GM12873 (cell line): Measurements from ENCODE around the gene CHRM1.

Source experiments
- TF ChIP-seq, protein P1 (sequence below): IDR thresholded peaks from 2 replicates; pipeline ENCODE4 v1.5.1; 2012; ENCODE audit warnings: low read depth, mild to moderate bottlenecking, moderate library complexity, low read length, control low read depth; ENCODE audit not compliant: insufficient read depth; ENCODE audit errors: missing control alignments

CHRM1 gene

GRCh38 chr11:62883673-62884072 is 37.5 kb downstream of the CHRM1 start:
- TF ChIP-seq, protein P1, sequence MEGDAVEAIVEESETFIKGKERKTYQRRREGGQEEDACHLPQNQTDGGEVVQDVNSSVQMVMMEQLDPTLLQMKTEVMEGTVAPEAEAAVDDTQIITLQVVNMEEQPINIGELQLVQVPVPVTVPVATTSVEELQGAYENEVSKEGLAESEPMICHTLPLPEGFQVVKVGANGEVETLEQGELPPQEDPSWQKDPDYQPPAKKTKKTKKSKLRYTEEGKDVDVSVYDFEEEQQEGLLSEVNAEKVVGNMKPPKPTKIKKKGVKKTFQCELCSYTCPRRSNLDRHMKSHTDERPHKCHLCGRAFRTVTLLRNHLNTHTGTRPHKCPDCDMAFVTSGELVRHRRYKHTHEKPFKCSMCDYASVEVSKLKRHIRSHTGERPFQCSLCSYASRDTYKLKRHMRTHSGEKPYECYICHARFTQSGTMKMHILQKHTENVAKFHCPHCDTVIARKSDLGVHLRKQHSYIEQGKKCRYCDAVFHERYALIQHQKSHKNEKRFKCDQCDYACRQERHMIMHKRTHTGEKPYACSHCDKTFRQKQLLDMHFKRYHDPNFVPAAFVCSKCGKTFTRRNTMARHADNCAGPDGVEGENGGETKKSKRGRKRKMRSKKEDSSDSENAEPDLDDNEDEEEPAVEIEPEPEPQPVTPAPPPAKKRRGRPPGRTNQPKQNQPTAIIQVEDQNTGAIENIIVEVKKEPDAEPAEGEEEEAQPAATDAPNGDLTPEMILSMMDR = no peak

DNA sequence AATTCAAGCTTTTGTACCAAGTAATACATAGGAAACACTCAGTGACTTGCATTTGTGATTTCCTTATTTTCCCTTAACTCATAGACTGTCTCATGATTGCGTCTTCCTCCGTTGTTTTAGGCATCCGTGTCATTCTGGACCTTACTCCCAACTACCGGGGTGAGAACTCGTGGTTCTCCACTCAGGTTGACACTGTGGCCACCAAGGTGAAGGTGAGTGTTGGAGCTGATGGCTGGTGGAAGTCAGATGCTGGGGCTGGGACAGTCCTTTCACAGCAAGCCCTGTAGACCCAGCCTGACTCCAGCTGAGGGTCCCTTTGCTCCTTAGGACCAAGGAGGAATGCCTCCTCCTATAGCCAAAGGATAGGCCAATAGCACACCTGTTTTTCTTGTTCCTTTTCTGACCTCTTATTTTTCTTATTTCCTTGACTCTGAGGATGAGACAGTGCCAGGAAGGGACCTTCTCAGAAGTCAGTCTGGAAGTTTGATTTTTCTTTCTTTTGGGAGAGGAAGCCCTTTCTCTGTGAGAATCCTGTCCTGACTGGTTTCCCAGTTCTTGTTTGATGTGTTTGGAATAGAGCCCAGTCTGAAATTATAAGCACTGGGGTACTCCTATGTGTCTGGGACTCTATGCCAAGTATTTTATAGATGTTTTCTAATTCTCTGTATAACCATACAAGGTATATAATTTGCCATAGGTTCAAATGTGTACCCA is 38.2 kb downstream of the CHRM1 start:
- TF ChIP-seq, protein P1 = no peak

GRCh38 chr11:62882431-62882749 is 38.8 kb downstream of the CHRM1 start:
- TF ChIP-seq, protein P1 = no peak

- TF ChIP-seq, protein P1 = no peak
Observed at GRCh38 chr11:62881579-62882430, 39.4 kb downstream of the CHRM1 start.

GRCh38 chr11:62880803-62881578 is 40.2 kb downstream of the CHRM1 start, which contains the start of gene SLC3A2:
Gene SLC3A2 (plus strand): TSS chr11:62880896. CDS start chr11:62881024, 128 bp downstream.
- TF ChIP-seq, protein P1 = peak; percentile 81

DNA sequence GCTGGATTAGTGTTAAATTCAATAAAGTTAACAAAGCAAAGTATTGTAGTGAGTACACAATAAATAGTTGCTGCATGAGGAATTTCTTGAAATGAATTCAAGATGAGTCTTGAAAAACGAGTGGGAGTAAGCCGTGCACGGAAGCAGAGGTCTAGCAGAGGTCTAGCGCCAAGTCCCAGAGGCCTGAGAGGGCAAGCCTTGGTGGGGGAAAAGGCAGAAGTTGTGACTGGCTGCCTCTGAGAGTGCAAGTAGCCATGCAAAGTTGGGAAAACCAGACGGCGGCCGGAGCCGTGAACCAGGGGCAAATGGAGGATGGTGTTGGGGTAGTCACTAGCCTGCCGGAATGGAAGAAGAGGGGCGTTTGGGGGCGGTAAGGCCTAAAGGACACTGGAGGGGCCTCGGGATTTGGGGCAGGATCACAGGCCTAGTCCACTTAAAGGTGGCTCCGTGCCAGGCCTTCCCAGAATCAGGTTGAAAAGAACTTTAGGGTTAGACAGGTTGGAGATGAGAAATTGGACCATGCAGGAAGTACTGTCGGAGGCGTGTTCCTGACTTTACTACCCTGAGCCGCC is 40.8 kb downstream of the CHRM1 start:
- TF ChIP-seq, protein P1 = no peak
